GM18526 (cell line): ENCODE data around the gene PPM1L.

Experiments
- POLR2A ChIP-seq: IDR thresholded peaks from 3 replicates; pipeline ENCODE4 v1.6.1; 2011; ENCODE audit not compliant: insufficient read length; ENCODE audit errors: extremely low read depth

PPM1L gene

GRCh38 chr3:161083131-161083530, 327.1 kb downstream of the PPM1L start:
- TF ChIP-seq POLR2A, result no peak

- no peak for TF ChIP-seq POLR2A
Observed at GRCh38 chr3:161084277-161084676, 328.2 kb downstream of the PPM1L start.

GRCh38 chr3:161093895-161094294, 337.9 kb downstream of the PPM1L start:
- TF ChIP-seq POLR2A, result no peak

GRCh38 chr3:161096771-161097367, 340.8 kb downstream of the PPM1L start:
- no peak for TF ChIP-seq POLR2A

GRCh38 chr3:161100994-161101393, 345.0 kb downstream of the PPM1L start:
- no peak for TF ChIP-seq POLR2A

GRCh38 chr3:161101609-161102008, 345.6 kb downstream of the PPM1L start:
- no peak for TF ChIP-seq POLR2A

- no peak for TF ChIP-seq POLR2A
Observed at GRCh38 chr3:161103776-161104385, 347.9 kb downstream of the PPM1L start.

- TF ChIP-seq POLR2A, result no peak
Observed at GRCh38 chr3:161104561-161105551, 348.8 kb downstream of the PPM1L start, which contains the start of gene B3GALNT1. TSS of gene B3GALNT1 (minus strand) at chr3:161105349. CDS start at chr3:161086754, 18,595 bp downstream.

GRCh38 chr3:161107311-161107710, 351.3 kb downstream of the PPM1L start:
- TF ChIP-seq POLR2A, result no peak

- no peak for TF ChIP-seq POLR2A
Observed at GRCh38 chr3:161108840-161109239, 352.8 kb downstream of the PPM1L start.

- no peak for TF ChIP-seq POLR2A
Observed at GRCh38 chr3:161117646-161118045, 361.6 kb downstream of the PPM1L start.

GRCh38 chr3:161126495-161126894, 370.5 kb downstream of the PPM1L start:
- no peak for TF ChIP-seq POLR2A
